ENCODE measurements around the gene ARHGAP42. TPM values are rescaled to one million over a fixed set of nuclear protein-coding genes. Genes with fewer than 3 reads are reported as not detected.
"Not testable (repeated sequence)": the region's sequence is repeated elsewhere in the genome, so short reads cannot be mapped to it uniquely, and the experiment has no call there.

The ARHGAP42 gene
- polyA plus RNA-seq, 1 donor: 25.6 TPM

DNA sequence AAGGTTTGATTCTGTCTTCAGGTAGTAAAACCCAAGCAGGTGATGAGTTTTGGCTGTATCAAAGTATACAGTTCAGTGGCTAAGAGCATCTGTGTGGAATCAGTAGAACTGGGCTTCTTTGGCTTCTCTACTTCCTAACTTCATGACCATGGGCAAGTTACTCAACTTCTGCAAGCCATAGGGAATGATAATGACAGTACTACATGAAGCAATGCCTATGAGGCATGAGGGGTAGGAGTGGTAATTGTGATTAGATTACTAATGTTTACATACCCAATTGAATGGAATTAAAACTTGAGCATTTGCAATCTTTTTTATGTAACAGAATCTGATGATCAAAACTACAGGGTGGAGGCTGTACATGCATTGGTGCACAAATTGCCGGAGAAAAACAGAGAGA is 278.3 kb downstream of the ARHGAP42 start:
- no peak for DNase-seq (ENCODE audit: low read depth)

DNA sequence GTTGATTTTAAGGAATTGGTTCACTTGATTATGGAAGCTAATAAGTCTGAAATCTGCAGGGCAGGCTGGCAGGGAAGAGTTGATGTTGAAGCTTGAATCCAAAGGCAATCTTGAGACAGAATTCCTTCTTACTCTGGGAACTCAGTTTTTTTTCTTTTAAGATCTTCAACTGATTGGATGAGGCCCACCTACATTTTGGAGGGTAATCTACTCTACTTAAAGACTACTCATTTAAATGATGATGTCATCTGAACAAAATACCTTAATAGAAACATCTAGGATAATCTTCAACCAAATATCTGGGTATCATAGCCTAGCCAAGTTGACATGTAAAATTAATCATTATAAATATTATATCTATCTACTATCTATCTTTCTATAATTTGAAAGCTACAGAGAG is 279.3 kb downstream of the ARHGAP42 start:
- no peak for DNase-seq (ENCODE audit: low read depth)

DNA sequence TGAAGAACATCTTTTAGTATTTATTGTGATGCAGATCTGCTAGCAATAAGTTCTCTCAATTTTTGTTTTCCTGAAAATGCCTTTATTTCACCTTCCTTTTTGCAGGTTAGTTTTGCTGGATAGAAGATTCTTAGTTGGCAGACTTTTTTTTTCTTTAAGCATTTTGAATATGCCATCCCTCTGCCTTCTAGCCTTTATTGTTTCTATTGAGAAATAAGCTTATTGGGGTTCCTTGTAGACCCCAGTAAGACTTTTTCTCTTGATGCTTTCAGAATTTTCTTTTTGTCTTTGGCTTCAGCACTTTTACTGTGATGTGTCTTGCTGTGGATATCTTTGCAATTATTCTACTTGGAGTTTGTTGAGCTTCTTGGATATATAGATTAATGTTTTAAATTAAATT is 281.9 kb downstream of the ARHGAP42 start:
- no peak for DNase-seq (ENCODE audit: low read depth)

DNA sequence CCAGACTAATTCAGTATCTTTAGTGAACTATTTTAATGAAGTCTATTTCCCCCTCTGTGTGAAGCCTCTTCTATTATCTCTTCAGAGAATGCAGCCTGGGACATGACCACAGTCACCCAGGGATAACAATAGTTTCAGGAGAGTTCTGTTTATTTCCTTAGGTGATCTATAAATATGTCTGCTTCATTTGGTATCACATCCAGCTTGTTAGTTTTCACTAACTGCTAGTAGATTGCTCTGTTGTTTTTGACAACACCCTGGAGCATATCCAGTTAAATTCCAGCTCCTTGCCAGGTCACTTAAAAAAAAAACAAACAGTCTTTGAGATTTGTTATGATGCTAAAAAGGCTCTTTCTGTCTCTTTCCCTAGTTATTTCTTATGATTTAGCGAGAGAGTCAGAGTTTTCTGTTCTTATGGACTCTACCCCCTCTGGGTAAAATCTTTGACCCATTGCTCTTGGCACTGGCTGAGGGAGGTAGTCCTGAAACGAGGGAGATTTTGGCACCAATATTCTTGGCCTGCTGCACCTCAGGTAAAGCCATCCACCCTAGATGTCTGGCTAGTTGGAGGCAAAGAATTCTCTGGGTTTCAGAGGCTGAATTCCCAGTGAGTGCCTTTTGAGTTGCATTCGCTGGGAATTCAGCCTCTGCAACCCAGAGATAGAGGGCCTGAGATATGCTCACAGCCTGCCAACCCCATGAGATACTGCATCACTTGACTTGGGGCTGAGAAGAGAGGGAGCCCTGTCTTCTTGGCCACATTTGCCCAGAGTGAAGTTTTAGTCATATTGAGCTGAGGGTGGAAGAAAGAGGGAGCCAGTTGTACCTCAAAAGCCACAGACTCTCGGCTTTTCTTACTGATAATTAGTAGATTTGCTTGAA is 283.4 kb downstream of the ARHGAP42 start:
- no peak for DNase-seq (ENCODE audit: low read depth)

- DNase-seq (ENCODE audit: low read depth): no peak
These were observed 285.0 kb downstream of the ARHGAP42 start for GRCh38 chr11:100972046-100972445.

- DNase-seq (ENCODE audit: low read depth): no peak
These were observed 291.4 kb downstream of the ARHGAP42 start for GRCh38 chr11:100978442-100978841.

DNA sequence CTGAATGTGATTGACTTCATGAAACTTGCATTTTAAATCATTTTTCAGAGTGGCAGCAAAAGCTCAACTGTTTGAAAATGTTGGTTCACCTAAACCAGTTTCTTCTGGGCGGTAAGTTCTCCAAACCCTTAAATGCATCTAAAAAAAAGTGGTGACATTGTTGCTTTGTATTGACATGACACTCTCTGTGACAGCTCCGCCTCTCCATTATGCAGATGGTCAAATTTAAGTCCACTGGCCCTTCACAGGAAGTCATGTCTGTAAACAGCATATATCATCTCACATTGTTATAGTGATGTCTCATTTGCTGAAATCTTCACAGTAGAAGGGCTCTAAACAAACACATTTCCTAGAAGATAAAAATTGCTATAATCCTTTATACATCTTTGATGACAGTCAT is 291.9 kb downstream of the ARHGAP42 start:
- DNase-seq (ENCODE audit: low read depth): no peak

DNA sequence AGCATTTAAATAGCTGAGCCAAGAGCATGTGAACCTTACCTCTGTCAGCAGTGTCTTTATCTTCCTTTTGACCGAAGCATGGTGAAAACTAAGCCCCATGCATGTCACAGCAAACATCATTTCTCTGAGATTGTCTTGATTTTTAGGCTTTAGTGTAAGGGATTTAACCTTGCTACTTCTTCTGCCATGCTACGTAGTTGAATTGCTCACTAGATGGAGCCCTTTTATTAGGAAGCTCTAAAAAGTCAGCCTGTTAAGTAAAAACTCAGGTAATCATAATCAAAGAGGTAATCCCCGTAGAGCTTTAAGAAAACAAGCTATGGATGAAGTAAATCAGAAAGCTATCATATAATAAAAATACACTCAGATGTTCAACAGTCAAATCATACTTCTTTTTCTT is 293.1 kb downstream of the ARHGAP42 start:
- DNase-seq (ENCODE audit: low read depth): no peak

GRCh38 chr11:100981196-100981824 is 294.2 kb downstream of the ARHGAP42 start:
- DNase-seq (ENCODE audit: low read depth): no peak

- no peak for DNase-seq (ENCODE audit: low read depth)
These were observed 297.6 kb downstream of the ARHGAP42 start for GRCh38 chr11:100984668-100985067.

DNA sequence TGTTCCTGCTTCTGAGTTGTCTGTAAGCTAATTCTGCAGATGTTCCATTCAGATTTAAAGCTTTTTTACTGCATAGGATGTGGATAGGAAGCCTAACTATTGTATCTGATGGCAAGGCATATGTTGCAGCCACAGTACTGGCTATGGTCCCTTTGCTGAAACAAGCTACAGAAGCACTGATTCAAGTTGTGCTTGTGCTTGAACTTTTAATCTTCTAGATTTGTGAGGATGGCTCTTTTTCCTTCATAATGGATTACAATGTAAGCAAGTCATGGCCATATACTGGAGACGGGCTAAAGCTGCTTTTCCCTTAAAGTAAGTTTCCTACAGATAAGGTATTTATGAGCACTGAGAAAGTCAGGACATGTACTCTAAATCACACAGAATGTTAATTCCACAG is 303.8 kb downstream of the ARHGAP42 start:
- no peak for DNase-seq (ENCODE audit: low read depth)

- no peak for DNase-seq (ENCODE audit: low read depth)
These were observed 304.5 kb downstream of the ARHGAP42 start for GRCh38 chr11:100991541-100991940.

DNA sequence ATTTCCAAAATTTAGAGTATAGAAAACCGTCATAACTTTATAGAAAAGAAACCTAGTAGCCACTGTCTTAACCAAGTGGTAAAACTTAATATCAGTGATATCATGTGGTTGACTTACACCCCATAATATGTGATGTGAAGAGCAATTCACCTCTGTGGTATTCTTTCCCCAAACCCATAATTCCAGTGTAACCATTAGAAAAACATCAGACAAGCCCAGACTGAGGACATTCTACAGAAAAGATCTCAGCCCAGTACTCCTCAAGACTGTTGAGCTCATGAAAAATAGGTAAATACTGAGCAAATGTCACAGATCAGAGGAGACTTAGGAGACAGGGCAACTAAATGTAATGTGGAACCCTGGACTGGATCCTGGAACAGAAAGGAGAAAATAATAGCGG is 307.9 kb downstream of the ARHGAP42 start:
- no peak for DNase-seq (ENCODE audit: low read depth)

DNA sequence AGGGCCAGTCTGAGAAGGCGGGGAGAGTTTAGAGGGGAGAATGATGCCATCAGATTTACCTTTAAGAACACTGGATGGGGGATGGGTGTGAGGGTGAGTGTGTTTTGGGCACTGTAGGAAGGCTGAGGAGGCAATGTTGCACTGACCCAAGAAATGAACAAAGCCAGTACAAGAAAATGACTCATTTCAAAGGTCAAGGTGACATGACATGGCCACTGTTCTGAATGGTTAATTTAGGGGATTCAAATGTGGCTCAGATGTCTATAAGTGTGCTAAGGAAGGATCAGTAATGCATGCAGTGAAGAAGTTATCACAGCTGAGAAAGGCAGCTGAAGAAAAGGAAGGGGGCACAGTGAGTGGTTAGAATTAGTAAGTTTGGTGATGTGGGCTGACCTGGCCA is 312.7 kb downstream of the ARHGAP42 start:
- DNase-seq (ENCODE audit: low read depth): no peak

DNA sequence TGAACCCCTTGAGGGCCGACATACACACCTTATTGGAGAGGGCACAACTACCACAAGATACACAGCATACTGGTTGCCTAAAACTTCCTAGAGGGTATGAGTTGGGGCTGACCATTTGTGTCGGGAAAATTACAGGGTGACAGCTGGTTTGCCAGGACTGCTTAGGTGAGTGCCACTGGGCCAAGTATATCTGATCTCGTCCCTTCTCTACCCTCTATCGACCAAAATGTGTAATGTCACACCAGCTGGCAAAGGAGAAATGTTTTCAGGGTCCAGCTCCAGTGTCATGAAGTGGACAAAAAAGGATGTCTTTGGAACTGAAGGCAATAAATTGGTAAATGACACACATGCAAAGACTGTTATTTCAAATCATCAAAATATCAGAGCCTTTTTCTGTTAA is 316.4 kb downstream of the ARHGAP42 start:
- DNase-seq (ENCODE audit: low read depth): no peak

- no peak for DNase-seq (ENCODE audit: low read depth)
These were observed 322.0 kb downstream of the ARHGAP42 start for GRCh38 chr11:101008961-101009689.

- no peak for DNase-seq (ENCODE audit: low read depth)
These were observed 322.6 kb downstream of the ARHGAP42 start for GRCh38 chr11:101009690-101010055.

- DNase-seq (ENCODE audit: low read depth): no peak
These were observed 323.8 kb downstream of the ARHGAP42 start for GRCh38 chr11:101010899-101011298.

DNA sequence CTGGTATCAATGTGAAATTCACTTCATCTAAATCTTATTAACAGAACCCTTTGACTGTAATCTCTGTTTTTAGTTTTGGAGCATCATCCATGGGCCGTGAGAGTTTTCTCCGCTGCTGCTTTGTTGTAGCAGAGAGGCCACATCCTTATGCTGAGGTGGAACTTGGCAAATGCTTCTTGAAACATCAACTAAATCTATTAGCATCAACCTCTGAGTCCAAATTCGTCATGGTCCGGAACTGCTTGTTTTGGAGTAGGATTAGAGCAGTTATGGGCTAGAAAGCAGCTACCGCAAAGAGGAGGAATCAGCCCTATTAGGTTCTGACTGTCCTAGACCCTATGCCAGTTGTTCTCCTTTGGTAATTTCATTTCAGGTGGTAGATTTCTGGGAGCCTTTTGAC is 324.8 kb downstream of the ARHGAP42 start:
- DNase-seq (ENCODE audit: low read depth): no peak

GRCh38 chr11:101013702-101014101 is 326.6 kb downstream of the ARHGAP42 start:
- DNase-seq (ENCODE audit: low read depth): not testable (repeated sequence)

GRCh38 chr11:101014600-101015285 is 327.7 kb downstream of the ARHGAP42 start:
- no peak for DNase-seq (ENCODE audit: low read depth)

DNA sequence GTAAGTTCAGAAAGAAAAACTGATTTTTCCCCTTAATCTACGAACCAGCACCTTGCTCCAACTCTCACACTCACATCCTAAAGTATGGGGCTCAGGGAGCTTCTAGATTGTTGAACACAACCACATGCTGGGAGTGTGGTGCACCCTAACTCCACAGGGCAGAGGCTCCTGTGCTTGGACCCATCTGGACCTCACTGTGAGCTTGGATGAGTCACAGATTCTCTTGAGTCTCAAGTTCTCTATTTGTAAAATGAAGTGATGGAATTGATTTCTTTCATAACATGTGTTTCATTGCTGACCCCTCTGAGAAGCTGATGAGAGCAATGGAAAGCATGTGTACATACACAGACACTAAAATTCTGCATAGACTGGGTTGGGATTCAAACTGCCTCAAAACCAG is 332.8 kb downstream of the ARHGAP42 start:
- DNase-seq (ENCODE audit: low read depth): no peak

All from forelimb muscle (tissue), 1 donor.